HG02852 (cell line): Measurements from ENCODE around the gene TMEM123.
"Not testable (repeated sequence)": the region's sequence is repeated elsewhere in the genome, so short reads cannot be mapped to it uniquely, and the experiment has no call there.

Experiments used
- ATAC-seq: cut with Tn5 transposase; IDR thresholded peaks from one replicate; pipeline ENCODE4 v1.9.1; 2021; ENCODE audit warnings: mild to moderate bottlenecking, moderate library complexity; ENCODE audit not compliant: unreplicated experiment

The TMEM123 gene

DNA sequence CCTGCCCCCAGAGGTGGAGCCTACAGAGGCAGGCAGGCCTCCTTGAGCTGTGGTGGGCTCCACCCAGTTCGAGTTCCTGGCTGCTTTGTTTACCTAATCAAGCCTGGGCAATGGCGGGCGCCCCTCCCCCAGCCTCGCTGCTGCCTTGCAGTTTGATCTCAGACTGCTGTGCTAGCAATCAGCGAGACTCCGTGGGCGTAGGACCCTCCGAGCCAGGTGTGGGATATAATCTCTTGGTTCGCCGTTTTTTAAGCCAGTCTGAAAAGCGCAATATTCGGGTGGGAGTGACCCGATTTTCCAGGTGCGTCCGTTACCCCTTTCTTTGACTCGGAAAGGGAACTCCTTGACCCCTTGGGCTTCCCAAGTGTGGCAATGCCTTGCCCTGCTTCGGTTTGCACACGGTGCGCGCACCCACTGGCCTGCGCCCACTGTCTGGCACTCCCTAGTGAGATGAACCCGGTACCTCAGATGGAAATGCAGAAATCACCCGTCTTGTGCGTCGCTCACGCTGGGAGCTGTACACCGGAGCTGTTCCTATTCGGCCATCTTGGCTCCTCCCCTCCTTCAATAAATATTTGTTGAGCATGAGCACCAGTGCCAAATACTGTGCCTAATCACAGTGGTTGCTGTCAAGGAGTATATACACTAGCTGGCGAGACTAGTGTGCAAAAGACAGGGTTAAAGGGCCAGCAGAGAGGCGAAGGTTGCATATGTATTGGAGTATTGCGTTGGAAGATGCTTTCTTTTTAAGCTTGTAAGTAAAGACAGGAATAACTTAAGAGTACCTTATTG is 77.7 kb downstream of the TMEM123 start:
- not testable (repeated sequence) for ATAC-seq

DNA sequence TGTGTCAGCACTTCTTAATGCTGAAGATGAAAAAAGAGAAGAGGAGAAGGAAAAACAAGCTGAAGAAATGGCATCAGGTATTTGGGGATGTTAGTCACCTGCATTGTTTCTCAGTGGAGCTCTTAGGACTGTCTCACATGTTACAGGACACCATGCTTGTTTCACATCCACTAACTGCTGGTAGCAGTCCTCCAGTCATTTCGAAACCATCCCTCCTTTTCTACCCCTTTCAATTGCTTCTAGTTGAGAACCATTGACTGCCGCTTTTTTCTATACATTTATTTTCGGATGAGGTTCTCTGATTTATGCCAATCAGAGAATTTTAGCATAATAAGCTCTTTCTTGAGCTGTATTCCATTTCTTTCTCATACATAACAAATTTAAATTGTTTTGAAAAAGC is 84.1 kb downstream of the TMEM123 start:
- peak; percentile 100 for ATAC-seq

DNA sequence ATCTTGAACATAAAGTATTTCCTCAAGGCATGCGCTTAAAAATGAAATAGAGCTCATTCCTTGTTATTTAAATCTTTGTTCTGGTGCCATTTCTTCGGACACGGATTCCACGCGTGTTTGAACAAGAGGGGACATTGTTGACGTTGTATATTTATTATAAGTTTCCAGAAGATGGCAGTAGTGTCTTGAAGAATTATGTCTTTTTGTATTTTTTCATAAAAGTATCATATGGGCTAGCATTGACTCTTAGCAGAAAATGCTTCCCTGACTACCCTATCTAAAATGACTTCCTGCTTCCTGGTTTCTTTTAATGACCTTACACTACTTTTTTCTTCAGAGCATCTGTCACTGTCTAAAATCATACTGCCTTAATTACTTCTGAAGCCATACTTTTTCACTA is 85.2 kb downstream of the TMEM123 start:
- no peak for ATAC-seq

DNA sequence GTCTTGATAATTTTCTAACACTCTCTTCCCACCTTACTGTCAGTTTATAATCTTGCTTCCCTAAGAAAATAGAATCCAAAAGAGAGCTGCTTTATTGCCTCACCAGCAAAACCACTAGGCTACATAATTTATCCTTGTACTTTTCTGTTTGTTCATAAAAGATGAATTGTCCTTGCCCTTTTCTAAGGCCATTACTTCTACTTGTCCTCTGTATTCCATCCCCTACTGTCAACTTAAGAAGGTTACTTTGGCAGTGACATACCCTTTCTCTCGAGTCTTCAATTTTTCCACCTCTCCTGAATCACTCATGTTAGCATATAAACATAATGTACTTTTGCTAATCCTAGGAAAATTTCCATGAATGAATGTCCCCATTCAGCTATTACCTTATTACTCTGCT is 87.6 kb downstream of the TMEM123 start:
- ATAC-seq = no peak

DNA sequence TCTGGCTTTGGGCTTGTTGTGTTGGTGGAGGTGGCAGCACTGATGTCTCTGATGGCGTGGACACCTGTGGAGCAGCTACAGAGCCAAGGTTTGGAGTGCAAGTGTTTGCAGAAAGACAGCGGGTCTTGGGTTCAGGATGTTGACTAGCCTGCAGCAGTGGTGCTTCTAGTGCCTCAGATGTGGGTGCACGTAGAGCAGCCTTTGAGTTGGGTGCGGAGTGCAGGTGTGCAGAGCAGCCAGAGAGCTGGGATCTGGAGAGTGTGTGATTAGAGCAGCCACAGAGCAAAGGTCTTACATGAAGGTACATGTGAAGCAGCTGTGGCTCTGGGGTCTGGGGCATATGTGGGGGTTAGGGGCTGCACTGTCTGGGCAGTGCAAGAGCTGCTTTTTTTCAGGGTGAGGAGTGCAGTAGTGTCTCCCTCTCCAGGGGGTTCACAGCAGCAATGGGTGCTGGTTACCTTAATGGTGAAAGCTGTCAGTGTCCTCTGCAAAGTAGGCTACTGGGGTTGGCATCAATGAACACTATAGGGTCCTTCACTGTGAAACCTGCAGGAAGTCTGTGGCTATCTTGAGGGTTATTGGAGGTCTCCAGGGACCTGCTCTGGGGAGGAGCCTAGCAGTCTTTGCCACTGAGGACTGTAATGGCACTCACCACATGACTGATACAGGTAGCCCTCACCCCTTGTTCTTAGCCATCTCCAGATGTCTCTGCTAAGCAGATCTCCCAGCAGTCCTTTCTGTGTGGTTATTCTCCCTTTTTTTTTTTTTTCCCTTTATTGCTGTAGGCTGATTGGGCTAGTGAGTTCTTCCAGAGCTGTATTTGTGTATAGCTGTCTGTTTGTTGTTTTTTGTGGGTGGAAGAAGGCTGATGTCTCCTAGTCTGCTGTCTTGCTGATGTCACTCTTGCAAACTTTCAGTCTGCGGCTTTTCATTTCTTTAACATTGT is 91.2 kb downstream of the TMEM123 start:
- no peak for ATAC-seq

DNA sequence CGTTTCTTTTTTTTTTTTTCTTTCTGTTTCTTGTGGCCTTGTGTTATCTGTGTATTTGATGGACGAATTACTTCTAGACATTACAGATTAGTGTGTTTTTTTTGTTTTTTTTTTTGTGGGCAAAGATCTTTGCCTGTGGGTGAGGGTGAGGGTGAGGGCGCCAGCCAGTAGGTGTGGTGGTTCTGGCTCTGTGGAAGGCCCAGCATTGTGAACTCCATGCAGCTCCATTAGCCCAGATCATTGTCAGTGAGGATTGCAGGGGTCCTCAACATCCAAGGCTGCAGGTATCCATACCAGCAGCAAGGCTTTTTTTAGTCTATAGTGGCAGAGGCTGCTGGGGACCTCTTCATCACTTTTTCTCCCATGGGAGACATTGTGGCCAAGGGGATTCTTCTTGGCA is 91.9 kb downstream of the TMEM123 start:
- ATAC-seq = no peak

- no peak for ATAC-seq
Observed at GRCh38 chr11:102359372-102359771, 93.2 kb downstream of the TMEM123 start.

- no peak for ATAC-seq
Observed at GRCh38 chr11:102357116-102357515, 95.4 kb downstream of the TMEM123 start.

DNA sequence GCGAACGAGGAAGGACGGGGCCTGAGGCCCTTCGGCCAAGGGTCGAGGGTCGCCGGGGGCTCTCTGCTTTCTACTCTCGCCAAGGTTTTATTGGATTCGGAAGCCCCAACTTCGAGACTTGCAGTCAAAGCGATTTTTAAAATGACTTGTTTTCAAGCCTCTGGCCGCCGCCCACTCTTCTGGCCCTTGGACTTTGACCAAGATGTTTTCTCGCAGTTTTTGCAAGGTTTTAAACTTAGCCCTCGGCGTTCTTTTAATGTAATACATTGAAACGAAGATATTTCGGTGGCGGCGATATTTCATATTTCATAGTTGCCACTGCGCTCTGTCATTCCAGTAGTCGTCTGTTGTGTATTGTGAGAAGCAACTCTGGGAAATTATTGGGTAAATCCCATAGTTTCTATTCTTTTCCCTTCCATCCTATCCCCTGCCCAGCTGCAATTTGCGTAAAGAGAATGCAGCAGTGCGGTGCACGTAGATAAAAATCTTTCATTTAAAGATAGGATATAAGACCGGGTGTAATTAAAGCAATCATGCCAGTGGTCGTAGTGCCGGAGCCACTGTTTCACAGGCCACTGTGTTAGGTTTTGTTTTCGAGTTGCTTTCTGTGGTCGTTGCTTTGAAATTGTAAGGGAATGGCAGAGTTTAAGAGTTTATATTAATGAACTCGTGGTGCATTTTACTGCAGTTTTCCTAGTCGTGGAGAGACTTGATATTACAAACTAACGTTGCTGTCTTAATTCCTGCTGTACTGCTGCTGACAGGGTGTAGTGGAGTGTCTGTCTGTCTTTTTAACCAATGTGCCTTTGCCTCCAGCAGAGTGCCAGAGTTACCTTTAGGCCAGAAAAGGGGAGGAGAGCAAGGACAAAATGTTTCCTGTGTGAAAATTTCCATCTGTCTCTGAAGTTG is 104.8 kb downstream of the TMEM123 start:
- ATAC-seq = peak; percentile 8

GRCh38 chr11:102346748-102347461 is 105.7 kb downstream of the TMEM123 start, which contains the start of gene BIRC2:
Gene BIRC2 (plus strand): TSS chr11:102347214. CDS start chr11:102349855, 2,641 bp downstream.
- ATAC-seq = peak; percentile 86

GRCh38 chr11:102346456-102346747 is 106.2 kb downstream of the TMEM123 start:
- no peak for ATAC-seq
